Ovary (tissue), 9 donors: ENCODE results near the gene NAGS. TPM values are rescaled to one million over a fixed set of nuclear protein-coding genes. Genes with fewer than 3 reads are reported as not detected.

Source experiments
- DNase-seq, 5 donors: peaks; one replicate each; pipeline ENCODE4 v3.0.0-alpha.2; 2019 to 2020
- H3K27ac ChIP-seq, 2 donors: fragments of 200-600 bp; one replicate each; pipeline versions ENCODE4 v1.5.1 to v1.8.0; 2019 to 2022
- H3K27me3 ChIP-seq: fragments of 200-600 bp; one replicate; pipeline ENCODE4 v1.8.0; 2022
- H3K36me3 ChIP-seq: fragments of 200-600 bp; sonication (generic); one replicate; pipeline ENCODE4 v1.5.1; 2019
- H3K4me1 ChIP-seq: one replicate; pipeline ENCODE4 v1.8.1; 2013; ENCODE audit warnings: mild to moderate bottlenecking, moderate library complexity; ENCODE audit not compliant: insufficient read depth
- H3K4me3 ChIP-seq: fragments of 200-600 bp; sonication (generic); one replicate; pipeline ENCODE4 v1.5.1; 2017
- H3K9me3 ChIP-seq, 2 donors: fragments of 200-600 bp in 1 of 2; sonication (generic) in 1 of 2; one replicate each; pipeline versions ENCODE4 v1.5.1 to v1.8.1; 2013 to 2019; ENCODE audit warnings: mild to moderate bottlenecking in 1 of 2, moderate library complexity in 1 of 2
- EP300 ChIP-seq: sonication (generic); formaldehyde crosslinking; IDR thresholded peaks from one replicate; pipeline ENCODE4 v1.6.1; 2017; ENCODE audit warnings: antibody characterized with exemption
- POLR2A ChIP-seq: fragments of 450-650 bp; IDR thresholded peaks from one replicate; pipeline ENCODE4 v1.6.1; 2017; ENCODE audit warnings: antibody characterized with exemption, mild to moderate bottlenecking, moderate library complexity
- WGBS, 3 donors: extraction: QIAGEN DNeasy Blood & Tissue Kit in 1 of 3; methylation state at CpG; one replicate each; pipeline versions ENCODE4 v1.1.5 to v1.1.7; 2013 to 2017; 5-methylcytosine and 5-hydroxymethylcytosine counted together
- intact Hi-C, 4 donors: fragments of 100-400 bp; cut with DNase I; formaldehyde crosslinking; loops; one replicate each; pipeline versions ENCODE4 v1.11.0 to v1.15.1; 2022 to 2023
- polyA plus RNA-seq, 2 donors: library from polyadenylated mRNA; stranded (reverse); fragments of 200-250 nt in 1 of 2; fragments of 350-450 nt in 1 of 2; fragmentation: Illumina TruSeq in 1 of 2; extraction: RNeasy Lipid Tissue Mini Kit (QIAGEN cat#74804) in 1 of 2; gene quantifications; one replicate each; pipeline ENCODE4 v1.2.3, GENCODE V29; 2013 to 2014
- total RNA-seq, 7 donors: library from RNA; depleted of rRNA in 2 of 7; stranded (reverse); fragments of >200 nt in 2 of 7; fragmentation: NEBNext Ultra II Directional in 3 of 7; extraction: Animal tissue kit (Norgen Biotek cat#: 25700) in 3 of 7; gene quantifications; one replicate each; pipeline versions ENCODE4 v1.1.0 to v1.2.4, GENCODE V29; 2016 to 2023
- TF ChIP-seq, protein P1 (sequence below), 3 donors: fragments of 450-650 bp in 2 of 3; fragments of 200-600 bp in 1 of 3; IDR thresholded peaks; one replicate each; pipeline versions ENCODE4 v1.5.1 to v1.8.0; 2016 to 2022; ENCODE audit warnings: antibody characterized with exemption in 3 of 3, mild to moderate bottlenecking in 1 of 3
- donor health status: DM: no; HTN: no; CAD: no; lungs with moderate emphysema.
- donor health status: DM: no; HTN: no; CAD: no.
- donor health status: Bipolar disorder and iron deficiency.
- donor health status: DM: yes; HTN: yes; CAD: no.
- donor health status: DM: no; HTN: no; CAD: no.
- donor health status: DM: yes; HTN: yes; CAD: no.

Gene NAGS
- total and polyA plus RNA-seq, 9 donors = 0.33 to 1.7 (median 1.3) TPM

DNA sequence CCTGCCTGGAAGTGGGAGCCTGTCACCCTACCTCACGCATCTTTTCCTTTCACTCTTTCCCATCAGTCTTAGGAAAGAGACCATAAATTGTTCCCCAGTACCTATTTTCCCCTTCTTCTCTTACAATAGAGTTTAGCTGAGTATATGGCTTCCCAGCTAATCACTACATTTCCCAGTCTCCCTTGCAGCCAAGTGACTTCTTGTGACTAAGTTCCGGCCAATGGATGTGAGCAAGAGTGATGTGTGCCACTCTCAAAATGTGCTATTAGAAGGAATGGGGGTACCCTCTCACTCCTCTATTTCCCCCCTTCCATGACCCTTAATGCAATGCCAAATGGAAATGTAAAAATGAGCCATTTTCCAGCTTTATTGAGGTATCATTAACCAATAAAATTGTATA, 42.5 kb upstream of the NAGS start:
- Histone ChIP-seq H3K9me3 (no peaks in the 10 kb centered on the region), H3K4me3 (no peak overlapping the region), H3K36me3 (no peaks in the 10 kb centered on the region), H3K27ac (no peak overlapping the region), H3K27me3 (no peaks in the 10 kb centered on the region), H3K4me1 (no peaks in the 10 kb centered on the region)
- no peak for DNase-seq
- intact Hi-C loops = no loop called here
- TF ChIP-seq, protein P1, sequence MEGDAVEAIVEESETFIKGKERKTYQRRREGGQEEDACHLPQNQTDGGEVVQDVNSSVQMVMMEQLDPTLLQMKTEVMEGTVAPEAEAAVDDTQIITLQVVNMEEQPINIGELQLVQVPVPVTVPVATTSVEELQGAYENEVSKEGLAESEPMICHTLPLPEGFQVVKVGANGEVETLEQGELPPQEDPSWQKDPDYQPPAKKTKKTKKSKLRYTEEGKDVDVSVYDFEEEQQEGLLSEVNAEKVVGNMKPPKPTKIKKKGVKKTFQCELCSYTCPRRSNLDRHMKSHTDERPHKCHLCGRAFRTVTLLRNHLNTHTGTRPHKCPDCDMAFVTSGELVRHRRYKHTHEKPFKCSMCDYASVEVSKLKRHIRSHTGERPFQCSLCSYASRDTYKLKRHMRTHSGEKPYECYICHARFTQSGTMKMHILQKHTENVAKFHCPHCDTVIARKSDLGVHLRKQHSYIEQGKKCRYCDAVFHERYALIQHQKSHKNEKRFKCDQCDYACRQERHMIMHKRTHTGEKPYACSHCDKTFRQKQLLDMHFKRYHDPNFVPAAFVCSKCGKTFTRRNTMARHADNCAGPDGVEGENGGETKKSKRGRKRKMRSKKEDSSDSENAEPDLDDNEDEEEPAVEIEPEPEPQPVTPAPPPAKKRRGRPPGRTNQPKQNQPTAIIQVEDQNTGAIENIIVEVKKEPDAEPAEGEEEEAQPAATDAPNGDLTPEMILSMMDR (IDR thresholded peaks at IDR 0.05) = no peak
- TF ChIP-seq POLR2A = no peak
- TF ChIP-seq EP300 = no peak
- 62 to 75% (median 72%) methylated on average over 2 of the region's 2 CpGs for WGBS, 3 donors

DNA sequence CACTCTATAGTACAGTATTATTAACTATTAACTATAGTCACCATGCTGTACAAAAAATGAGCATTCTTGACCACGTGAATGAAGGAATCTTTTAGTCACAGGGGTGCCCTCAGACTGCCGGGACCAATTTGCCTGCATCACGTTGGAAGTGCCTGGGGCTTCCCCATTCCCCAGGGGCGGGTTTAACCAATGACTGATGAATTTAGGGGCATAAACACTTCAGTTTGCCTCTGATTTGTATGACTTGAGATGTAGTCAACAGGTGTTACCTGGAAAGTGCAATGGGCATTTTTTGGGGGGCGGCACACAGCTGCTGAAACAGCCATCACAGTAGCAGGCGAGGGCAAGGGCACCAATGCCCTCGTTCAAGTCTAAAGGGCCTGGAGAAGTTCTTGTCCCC, 41.9 kb upstream of the NAGS start:
- H3K36me3 ChIP-seq = no peaks in the 10 kb centered on the region
- intact Hi-C loops = no loop called here
- 48 to 59% (median 51%) methylated on average over 7 of the region's 7 CpGs for WGBS, 3 donors
- DNase-seq = no peak
- no peaks in the 10 kb centered on the region for H3K4me1 ChIP-seq
- H3K27ac ChIP-seq = no peak overlapping the region
- TF ChIP-seq, protein P1 (IDR thresholded peaks at IDR 0.05) = no peak
- TF ChIP-seq POLR2A (no peak), EP300 (no peak)
- H3K27me3 ChIP-seq = no peaks in the 10 kb centered on the region
- no peak overlapping the region for H3K4me3 ChIP-seq
- H3K9me3 ChIP-seq = no peaks in the 10 kb centered on the region

DNA sequence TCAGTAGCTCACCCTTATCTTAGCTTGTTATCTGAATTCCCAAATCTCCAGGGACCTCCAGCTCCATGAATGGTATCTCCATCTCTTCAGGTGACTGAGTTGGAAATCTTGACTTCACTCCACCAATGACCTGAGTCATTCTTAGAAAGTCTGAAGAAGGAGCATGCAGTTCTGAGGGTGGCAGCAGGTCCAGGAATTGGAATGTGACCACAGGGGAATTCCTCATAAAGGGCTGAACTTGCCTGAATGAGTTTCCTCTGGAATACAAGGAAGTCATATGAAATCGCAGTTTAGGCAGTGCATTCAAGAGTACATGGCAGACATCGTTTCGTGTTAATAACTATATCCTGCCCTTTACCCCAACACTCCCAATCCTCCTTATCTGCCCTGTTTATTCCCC, 38.1 kb upstream of the NAGS start:
- no peak for TF ChIP-seq EP300
- TF ChIP-seq, protein P1 (IDR thresholded peaks at IDR 0.05) = no peak
- TF ChIP-seq POLR2A = no peak
- Histone ChIP-seq H3K27ac (no peak overlapping the region), H3K4me1 (no peaks in the 10 kb centered on the region), H3K4me3 (no peak overlapping the region), H3K36me3 (no peaks in the 10 kb centered on the region), H3K9me3 (no peaks in the 10 kb centered on the region), H3K27me3 (no peaks in the 10 kb centered on the region)
- WGBS, 3 donors = 78 to 83% (median 79%) methylated on average over 3 of the region's 3 CpGs
- intact Hi-C loops = no loop called here
- no peak for DNase-seq

DNA sequence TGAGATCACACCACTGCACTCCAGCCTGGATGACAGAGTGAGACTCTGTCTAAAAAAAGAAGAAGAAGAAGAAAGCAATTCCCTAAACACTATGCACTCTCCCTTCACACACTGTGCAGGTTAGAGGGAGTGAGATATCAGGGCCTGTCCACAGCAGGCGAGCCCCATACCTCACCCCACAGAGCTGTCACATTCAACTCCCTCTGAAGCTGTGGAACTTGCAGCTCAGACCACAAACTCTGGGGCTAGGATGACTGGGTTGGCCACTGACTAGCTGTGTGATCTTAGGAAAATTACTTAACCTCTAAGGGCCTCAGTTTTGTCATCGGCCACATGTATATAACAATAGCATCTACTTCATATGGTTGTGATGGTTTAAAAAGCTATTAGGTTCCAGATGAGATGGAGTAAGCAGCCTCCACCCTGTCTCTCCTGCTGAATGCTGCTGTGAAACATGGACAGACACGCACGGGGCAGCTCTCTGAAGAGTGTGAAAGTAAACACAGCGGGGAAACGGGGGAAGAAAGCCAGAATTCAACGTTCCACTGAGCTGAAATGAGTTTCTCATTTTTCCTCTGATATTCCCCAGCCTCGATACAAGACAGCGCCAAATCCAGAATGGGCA, 37.1 kb upstream of the NAGS start:
- no peaks in the 10 kb centered on the region for H3K4me1 ChIP-seq
- no peaks in the 10 kb centered on the region for H3K9me3 ChIP-seq
- H3K27me3 ChIP-seq = no peaks in the 10 kb centered on the region
- no peak overlapping the region for H3K4me3 ChIP-seq
- no peaks in the 10 kb centered on the region for H3K36me3 ChIP-seq
- TF ChIP-seq EP300 (no peak), POLR2A (no peak)
- TF ChIP-seq, protein P1 (IDR thresholded peaks at IDR 0.05) = no peak
- DNase-seq = no peak
- WGBS, 3 donors = 38 to 53% (median 51%) methylated on average over 9 of the region's 9 CpGs
- intact Hi-C loops = no loop called here
- no peak overlapping the region for H3K27ac ChIP-seq
